Thymus (tissue), 11 donors: ENCODE results near the gene EYS. TPM values are rescaled to one million over a fixed set of nuclear protein-coding genes. Genes with fewer than 3 reads are reported as not detected.
A peak's percentile ranks its signal among the peaks of the same experiment; 100 is the strongest.
"Not testable (repeated sequence)": the region's sequence is repeated elsewhere in the genome, so short reads cannot be mapped to it uniquely, and the experiment has no call there.

Source experiments
- DNase-seq, 9 donors: peaks; one replicate each; pipeline ENCODE4 v3.0.0-alpha.2; 2013; ENCODE audit warnings: low spot score in 9 of 9, low read depth in 6 of 9, missing footprints in 1 of 9
- H3K27ac ChIP-seq, 2 donors: one replicate each; pipeline ENCODE4 v1.5.1; 2013; ENCODE audit warnings: control low read depth in 1 of 2, low read depth in 1 of 2, low read length in 1 of 2, mild to moderate bottlenecking in 1 of 2, moderate library complexity in 1 of 2
- H3K27me3 ChIP-seq, 2 donors: one replicate each; pipeline ENCODE4 v1.5.1; 2013; ENCODE audit warnings: low read length in 1 of 2; ENCODE audit not compliant: control insufficient read depth in 2 of 2, insufficient read depth in 1 of 2
- H3K36me3 ChIP-seq, 2 donors: one replicate each; pipeline ENCODE4 v1.5.1; 2013; ENCODE audit warnings: low read length in 1 of 2, mild to moderate bottlenecking in 1 of 2, moderate library complexity in 1 of 2; ENCODE audit not compliant: control insufficient read depth in 2 of 2, insufficient read depth in 2 of 2
- H3K4me1 ChIP-seq, 2 donors: one replicate each; pipeline ENCODE4 v1.5.1; 2013; ENCODE audit warnings: low read length in 2 of 2; ENCODE audit not compliant: control insufficient read depth in 2 of 2, insufficient read depth in 2 of 2
- H3K4me3 ChIP-seq, 2 donors: one replicate each; pipeline ENCODE4 v1.5.1; 2013; ENCODE audit warnings: low read length in 2 of 2, control low read depth in 1 of 2, mild to moderate bottlenecking in 1 of 2
- H3K9me3 ChIP-seq, 2 donors: one replicate each; pipeline ENCODE4 v1.5.1; 2013; ENCODE audit warnings: low read length in 1 of 2, mild to moderate bottlenecking in 1 of 2; ENCODE audit not compliant: control insufficient read depth in 2 of 2, insufficient read depth in 1 of 2
- WGBS: extraction: QIAGEN DNeasy Blood & Tissue Kit; methylation state at CpG from one replicate; pipeline ENCODE4 v1.1.7; 2013; 5-methylcytosine and 5-hydroxymethylcytosine counted together
- polyA plus RNA-seq: library from polyadenylated mRNA; stranded (reverse); fragments of 200-250 nt; gene quantifications from one replicate; pipeline ENCODE4 v1.2.3, GENCODE V29; 2013
- total RNA-seq: library from RNA; stranded (reverse); fragments of 120-200 nt; gene quantifications from one replicate; pipeline ENCODE4 v1.2.4, GENCODE V29; 2013
- donor health status: healthy.

EYS gene
- total and polyA plus RNA-seq, 2 donors = 0.05 to 0.28 TPM

DNA sequence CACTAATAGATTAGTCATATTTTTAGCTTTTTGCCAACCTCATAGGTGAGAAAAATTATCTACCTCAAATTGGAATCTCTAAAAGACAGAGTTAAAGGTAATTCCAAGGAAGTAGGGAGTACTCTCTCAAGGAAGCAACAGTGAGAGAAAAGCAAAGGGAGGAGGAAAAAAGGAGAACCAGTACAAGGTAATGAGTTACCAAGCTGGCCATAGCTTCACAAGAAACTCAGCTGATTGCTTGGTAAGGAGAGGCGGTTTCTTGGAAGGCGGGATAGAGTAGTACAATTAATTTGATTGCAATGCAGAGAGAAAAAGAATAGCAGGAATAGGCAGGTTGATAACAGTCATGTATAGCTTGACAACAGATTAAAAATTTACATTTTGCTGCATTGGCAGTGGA is 1933.8 kb downstream of the EYS start:
- no peaks in the 10 kb centered on the region for H3K36me3 ChIP-seq
- 98% methylated on average over 2 of the region's 2 CpGs for WGBS
- H3K27me3 ChIP-seq = no peaks in the 10 kb centered on the region

DNA sequence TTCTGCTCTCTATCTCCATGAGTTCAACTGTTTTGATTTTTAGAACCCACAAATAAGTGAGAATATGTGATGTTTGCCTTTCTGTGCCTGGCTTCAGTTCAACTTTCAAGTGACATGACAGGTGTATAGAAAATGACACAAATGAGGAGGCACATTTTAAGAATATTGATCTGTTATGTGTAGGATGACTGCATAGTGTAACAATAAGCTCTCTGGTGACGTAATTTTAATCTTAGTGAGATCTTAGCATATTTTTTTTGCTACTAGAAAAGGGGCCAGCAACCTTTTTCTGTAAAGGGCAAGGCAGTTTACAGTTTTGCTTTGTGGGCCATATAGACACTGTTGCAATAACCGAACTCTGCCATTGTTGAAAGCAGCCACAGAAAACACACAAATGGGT is 1941.2 kb downstream of the EYS start:
- H3K27ac ChIP-seq = no peak overlapping the region
- 92% methylated on average over 2 of the region's 2 CpGs for WGBS
- no peak overlapping the region for H3K4me3 ChIP-seq
- no peaks in the 10 kb centered on the region for H3K9me3 ChIP-seq
- H3K4me1 ChIP-seq = no peaks in the 10 kb centered on the region
- no peak for DNase-seq
- no peaks in the 10 kb centered on the region for H3K27me3 ChIP-seq
- H3K36me3 ChIP-seq = no peaks in the 10 kb centered on the region

More for the DNA sequence above, 1933.8 kb downstream of the EYS start:
- Histone ChIP-seq H3K27ac (no peak overlapping the region), H3K4me3 (no peak overlapping the region), H3K9me3 (no peaks in the 10 kb centered on the region), H3K4me1 (no peaks in the 10 kb centered on the region)
- no peak for DNase-seq

DNA sequence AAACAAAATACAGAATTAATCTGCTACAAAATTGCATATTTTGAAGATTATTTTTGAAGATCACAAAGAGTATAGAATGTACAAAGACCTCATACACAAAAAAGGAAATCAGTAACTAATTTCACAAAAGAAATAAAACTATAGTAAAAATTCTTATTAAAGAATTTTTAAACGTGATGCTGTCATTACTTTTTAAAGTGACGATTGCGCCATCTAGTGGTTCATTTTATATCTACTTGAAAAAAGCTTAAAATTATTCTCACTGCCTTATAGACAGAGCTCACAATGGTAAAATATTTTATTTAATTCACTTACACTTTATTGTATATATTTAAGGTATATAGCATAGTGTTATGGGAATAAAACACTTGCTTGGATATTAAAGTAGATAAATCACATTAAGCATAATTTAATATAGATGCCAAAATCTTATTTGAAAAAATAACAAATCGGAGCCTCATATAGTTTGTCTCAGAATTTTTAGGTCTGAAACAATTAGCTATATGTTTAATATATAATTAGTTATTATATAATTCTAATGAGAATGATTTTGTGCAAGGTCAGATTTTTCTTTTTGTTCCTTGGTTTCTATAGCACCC is 1942.6 kb downstream of the EYS start:
- 24% methylated on average over 4 of the region's 4 CpGs for WGBS
- peak; percentile 1 to 69 (median 49) for DNase-seq

DNA sequence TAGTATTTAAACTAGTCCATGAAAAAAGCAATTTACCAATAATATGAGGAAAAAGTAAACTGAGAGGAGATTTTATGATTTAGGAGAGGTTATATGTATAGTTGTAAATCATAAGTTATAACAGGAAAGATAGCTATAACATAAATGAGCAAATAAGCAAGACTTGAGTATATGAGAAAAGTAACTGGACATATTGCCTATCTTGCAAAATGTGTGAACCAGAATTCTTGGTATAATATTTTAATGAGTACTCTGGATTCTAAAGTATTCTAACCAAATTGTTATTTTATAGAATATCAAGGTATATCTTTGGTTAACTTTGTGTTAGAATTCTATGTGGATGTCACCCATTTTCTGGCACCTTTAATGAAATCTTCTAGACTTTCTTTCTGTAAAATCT is 1946.8 kb downstream of the EYS start:
- Histone ChIP-seq H3K27me3 (no peaks in the 10 kb centered on the region), H3K9me3 (no peaks in the 10 kb centered on the region), H3K4me3 (no peak overlapping the region), H3K36me3 (no peaks in the 10 kb centered on the region), H3K4me1 (no peaks in the 10 kb centered on the region), H3K27ac (no peak overlapping the region)
- no peak for DNase-seq

More for the DNA sequence above, 1942.6 kb downstream of the EYS start:
- H3K36me3 ChIP-seq = no peaks in the 10 kb centered on the region
- H3K4me1 ChIP-seq = no peaks in the 10 kb centered on the region
- no peaks in the 10 kb centered on the region for H3K9me3 ChIP-seq
- no peaks in the 10 kb centered on the region for H3K27me3 ChIP-seq
- no peak overlapping the region for H3K4me3 ChIP-seq
- H3K27ac ChIP-seq = no peak overlapping the region

DNA sequence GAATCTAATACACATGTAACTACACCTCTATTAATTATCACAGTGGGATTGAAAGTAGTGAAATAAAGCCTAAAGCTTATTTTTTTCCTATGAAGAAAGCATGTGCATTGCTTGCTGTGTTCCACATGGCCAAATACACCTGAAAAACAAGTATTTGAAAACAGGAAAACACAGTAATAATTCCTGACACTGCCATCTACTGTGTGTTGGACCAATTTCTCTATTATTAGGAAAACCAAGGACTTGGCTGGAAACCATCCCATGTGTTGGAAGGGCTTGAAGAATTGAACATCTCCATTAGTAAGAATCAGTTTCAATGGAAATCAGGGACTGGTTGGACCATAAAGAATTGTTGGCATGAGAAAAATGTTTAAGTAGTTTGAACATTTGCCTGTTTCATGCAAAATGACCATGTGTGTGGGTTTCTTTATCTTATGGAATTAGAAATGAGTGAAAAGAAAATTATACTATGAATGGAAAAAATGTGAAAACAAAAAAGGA is 1947.4 kb downstream of the EYS start:
- Histone ChIP-seq H3K36me3 (no peaks in the 10 kb centered on the region), H3K9me3 (no peaks in the 10 kb centered on the region), H3K4me1 (no peaks in the 10 kb centered on the region), H3K27ac (no peak overlapping the region), H3K4me3 (no peak overlapping the region), H3K27me3 (no peaks in the 10 kb centered on the region)
- DNase-seq = no peak

DNA sequence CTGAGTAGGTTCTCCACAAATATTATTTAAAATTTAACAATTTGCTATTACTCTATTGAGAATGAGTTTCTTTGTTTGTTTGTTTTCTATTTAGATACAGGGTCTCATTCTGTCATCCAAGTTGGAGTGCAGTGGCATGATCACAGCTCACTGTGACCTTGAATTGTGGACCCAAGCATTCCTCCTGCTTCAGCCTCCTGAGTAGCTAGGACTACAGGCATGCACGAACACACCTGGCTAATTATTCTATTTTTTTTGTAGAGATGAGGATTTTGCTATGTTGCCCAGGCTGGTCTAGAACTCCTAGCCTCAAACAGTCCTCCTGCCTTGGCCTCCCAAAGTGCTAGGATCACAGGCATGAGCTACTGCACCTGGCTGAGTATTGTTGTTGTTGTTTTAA is 1949.2 kb downstream of the EYS start:
- Histone ChIP-seq H3K36me3 (no peaks in the 10 kb centered on the region), H3K9me3 (no peaks in the 10 kb centered on the region), H3K27ac (no peak overlapping the region), H3K27me3 (no peaks in the 10 kb centered on the region), H3K4me1 (no peaks in the 10 kb centered on the region), H3K4me3 (no peak overlapping the region)
- no peak for DNase-seq
- whole genome bisulfite sequencing = 100% methylated on average over 1 of the region's 1 CpG

DNA sequence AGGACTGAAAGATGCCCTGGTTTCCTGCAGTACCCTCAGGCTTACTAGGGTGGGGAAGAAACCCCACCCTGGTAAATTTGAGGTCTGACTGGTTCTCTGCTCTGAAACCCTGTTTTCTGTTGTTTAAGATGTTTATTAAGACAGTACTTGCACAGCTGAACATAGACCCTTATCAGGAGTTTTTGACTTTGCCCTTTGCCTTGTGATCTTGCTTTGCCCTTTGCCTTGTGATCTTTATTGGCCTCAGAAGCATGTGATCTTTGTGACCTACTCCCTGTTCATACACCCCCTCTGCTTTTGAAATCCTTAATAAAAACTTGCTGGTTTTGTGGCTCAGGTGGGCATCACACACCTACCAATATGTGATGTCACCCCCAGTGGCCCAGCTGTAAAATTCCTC is 1949.8 kb downstream of the EYS start:
- not testable (repeated sequence) for H3K9me3 ChIP-seq, H3K4me1 ChIP-seq, H3K36me3 ChIP-seq, H3K27me3 ChIP-seq, H3K4me3 ChIP-seq, DNase-seq, H3K27ac ChIP-seq

DNA sequence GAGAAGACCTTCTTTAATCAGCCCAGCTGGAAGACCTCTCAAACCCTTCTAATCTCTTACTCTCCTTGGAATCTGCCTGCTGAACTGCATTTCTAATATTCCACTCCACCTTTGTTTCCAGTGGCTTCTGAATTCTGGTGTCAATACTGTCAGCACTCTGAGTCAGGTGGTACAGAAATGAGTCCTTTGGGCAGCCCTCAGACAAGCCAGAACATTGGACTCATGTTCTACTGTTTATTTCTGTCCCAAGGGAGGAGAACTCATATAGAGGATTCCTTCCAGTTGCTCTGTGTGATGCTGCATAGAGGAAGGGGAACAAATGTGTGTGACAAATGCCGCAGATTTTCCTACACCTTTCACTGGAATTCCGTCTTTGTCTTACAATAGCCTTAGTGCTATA is 1956.6 kb downstream of the EYS start:
- no peak for DNase-seq
- over 99% methylated on average over 2 of the region's 2 CpGs for whole genome bisulfite sequencing
- Histone ChIP-seq H3K4me3 (no peak overlapping the region), H3K27ac (no peak overlapping the region), H3K27me3 (no peaks in the 10 kb centered on the region), H3K36me3 (no peaks in the 10 kb centered on the region), H3K4me1 (no peaks in the 10 kb centered on the region), H3K9me3 (no peaks in the 10 kb centered on the region)

DNA sequence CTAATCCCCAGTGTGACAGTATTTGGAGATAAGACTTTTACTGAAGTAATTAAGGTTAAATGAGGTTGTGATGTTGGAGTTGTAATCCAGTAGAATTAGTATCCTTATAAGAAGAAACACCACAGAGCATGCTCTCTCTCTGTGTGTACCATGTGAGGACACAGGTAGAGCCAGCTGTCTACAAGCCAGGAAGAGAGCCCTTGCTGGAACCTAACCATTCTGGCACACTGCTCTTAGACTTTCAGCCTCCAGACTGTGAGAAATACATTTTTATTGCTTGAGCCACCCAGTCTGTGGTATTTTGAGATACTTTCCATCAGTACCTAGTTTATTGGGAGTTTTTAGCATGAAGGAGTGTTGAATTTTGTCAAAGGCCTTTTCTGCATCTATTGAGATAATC is 1961.2 kb downstream of the EYS start:
- Histone ChIP-seq H3K4me1 (no peaks in the 10 kb centered on the region), H3K27me3 (no peaks in the 10 kb centered on the region), H3K4me3 (no peak overlapping the region), H3K9me3 (no peaks in the 10 kb centered on the region), H3K36me3 (no peaks in the 10 kb centered on the region), H3K27ac (no peak overlapping the region)
- DNase-seq = no peak

DNA sequence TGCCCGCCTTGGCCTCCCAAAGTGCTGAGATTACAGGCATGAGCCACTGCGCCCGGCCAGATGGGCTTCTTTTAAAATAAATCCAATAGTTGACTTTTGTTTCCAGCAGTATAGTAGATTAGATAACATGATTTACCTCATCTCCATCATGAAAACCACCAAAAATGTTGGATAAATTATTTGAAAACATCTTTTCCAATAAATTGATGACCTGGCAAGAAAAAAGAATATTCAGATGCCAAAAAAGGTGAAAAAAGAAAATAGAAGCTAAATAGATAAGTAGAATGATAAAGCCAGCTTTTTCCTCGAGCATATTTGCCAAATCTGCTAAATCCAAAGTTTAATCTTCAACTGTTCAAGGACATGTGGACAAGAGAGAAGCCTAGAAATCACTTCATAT is 1962.2 kb downstream of the EYS start:
- H3K27me3 ChIP-seq = no peaks in the 10 kb centered on the region
- no peak for DNase-seq
- no peak overlapping the region for H3K4me3 ChIP-seq
- H3K36me3 ChIP-seq = no peaks in the 10 kb centered on the region
- 94% methylated on average over 4 of the region's 4 CpGs for WGBS
- H3K4me1 ChIP-seq = no peaks in the 10 kb centered on the region
- H3K9me3 ChIP-seq = no peaks in the 10 kb centered on the region
- H3K27ac ChIP-seq = no peak overlapping the region
